Stimulated activated CD4-positive, alpha-beta T cell treated with anti-CD3 and anti-CD28 coated beads, TNF-alpha, amount 100 ng/mL, for 4 hours (primary cell): ENCODE data around the gene GDF11.

Source experiments
- DNase-seq, 3 experiments: peaks; one replicate each; pipeline ENCODE4 v3.0.0-alpha.2; 2020; ENCODE audit warnings: low read depth in 3 of 3

The GDF11 gene

DNA sequence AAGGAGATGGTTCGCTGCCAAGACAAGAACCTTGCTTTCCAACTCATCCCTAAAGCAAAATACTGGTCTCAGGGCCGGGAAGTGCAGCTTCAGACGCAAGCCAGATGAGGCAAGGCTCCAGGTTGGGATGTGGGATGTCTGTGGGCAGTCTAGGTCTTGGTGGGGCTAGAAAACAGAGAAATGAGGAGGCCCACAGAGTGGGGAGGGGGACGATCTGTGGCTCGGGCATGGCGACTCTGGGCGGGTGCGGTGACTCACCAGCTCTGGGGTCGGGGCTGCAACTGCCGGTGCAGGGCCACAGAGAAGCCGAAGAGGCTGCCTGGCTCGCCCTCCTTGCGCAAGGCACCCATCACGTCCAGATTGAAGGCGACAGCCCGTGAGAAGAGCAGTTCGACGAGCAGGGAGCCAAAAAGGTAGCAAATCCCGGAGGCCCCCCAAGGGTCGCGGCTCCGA is 35.7 kb upstream of the GDF11 start:
- no peak for DNase-seq

DNA sequence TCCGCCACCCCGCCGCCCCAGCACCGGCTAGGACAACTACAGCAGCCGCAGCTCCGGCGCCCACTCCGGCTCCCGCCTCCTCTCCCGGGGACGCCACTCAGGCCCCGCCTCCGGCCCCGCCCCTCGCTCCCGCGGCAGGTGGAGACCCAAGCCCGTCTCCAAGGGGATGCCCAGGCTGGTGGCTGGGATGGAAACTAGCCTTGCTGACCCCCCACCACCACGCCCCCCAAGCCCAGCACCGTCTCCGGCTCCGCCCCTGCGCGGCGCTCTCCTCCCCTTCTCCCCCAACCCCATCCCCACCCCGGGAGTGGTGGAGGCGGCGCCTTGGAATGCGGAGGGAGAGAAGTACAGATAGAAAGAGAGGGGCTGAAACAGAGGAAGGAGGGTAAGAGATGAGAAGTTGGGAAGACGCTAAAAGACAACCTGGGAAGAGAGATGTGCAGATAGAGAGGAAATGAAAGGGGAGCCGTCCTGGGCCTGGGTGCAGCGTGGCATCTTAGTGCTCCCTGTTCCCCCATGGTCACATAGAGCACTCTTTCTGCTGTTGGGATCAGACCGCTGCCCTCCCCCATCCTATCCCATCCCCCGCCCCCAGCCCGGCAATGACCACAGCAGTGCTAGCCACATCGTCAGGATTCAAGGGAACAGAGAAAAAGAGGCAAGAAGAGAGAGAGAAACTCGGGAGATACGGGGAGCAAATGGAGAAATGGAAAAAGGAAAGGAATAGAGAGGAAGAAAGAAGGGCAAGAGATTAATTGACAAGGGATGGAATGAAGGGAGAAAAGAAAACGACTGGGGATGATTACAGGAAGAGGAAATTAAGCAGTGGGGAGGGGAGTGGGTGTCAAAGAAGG is 34.9 kb upstream of the GDF11 start, which contains the start of gene ITGA7:
Gene ITGA7, minus strand, starts transcription at position 64 of the 854 bp plus-strand sequence. CDS start 222 bp downstream, outside the sequence.
- peak; percentile 43 to 56 (median 44) for DNase-seq

DNA sequence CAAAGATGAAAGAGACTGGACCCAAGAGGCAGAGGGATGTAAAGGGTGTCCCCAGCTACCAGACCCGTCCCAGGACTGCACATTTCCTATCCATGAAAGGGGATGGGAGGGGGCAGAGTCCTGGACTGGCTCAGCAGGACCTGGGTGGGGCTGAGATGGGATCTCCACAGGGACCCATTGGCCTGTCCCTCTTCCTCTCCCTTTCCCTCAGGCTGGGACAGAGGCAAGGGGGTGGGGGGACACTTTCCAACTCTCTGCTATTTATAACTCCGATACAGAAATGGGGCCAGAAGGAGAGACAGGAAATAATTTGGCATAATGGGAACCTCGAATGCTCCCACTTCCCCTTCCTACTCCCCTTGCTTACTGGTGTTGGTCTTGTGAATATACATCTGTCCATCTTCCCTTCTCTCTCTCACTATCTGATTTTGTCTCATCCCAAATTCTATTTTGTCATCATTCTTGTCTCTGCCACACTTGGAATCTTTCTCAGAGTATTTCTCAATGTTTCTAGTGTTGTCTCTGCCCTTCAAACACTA is 34.2 kb upstream of the GDF11 start:
- no peak for DNase-seq

DNA sequence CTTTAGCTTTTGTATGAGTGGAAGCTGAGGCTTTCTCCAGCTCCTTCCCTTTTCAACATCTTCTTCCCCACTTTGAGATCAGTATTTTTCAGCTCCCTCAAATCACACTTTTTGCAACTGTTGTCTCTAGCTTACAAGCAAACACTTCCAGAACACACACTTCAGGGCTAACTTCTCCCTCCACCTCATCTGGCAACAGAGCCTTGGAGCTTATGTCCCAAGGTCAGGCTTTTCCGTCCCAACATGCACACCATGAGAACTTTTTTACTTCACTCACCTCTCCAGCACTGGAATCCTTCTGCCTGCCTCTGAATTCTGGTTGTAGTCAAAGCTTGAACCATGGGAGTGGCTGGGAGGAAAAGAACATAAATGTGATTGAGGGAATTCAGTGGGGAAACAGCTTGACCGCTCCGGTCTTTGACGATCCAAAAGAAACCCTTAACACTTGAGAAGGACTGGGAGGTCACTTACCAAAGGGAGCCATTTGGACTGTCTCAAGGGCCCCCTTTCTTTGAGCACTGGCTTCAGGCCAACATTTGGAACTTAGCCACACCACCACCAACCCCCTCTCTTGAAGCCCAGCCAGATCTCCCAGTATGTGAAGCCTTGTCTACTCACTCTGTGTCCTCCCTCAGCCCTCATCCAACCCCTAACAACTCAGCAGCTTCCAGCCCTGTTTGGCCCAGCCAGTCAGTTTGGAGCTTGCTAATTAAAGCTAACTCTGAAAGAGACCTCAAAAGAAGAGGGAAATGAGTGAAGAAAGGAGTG is 31.0 kb upstream of the GDF11 start:
- DNase-seq: no peak

GRCh38 chr12:55712700-55713415 is 30.1 kb upstream of the GDF11 start:
- no peak for DNase-seq

DNA sequence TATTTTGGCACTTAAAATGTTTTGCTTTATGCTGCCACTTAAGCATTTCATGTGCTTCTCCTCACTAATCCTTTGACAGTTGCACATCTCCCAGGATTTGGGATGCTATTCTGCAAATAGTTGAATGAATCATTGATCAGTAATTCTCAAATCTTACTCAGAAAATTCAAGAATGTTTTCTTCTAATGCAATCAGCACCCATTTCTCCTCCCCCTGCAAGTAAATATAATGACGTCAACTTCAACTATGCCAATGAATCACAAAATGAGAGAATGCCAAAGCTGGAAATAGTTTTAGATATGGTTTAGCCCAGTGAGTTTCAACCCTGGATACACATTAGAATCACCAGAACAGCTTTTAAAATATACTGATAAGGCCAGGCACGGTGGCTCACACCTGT is 29.2 kb upstream of the GDF11 start:
- DNase-seq: no peak

- no peak for DNase-seq
Measured at GRCh38 chr12:55715169-55715764, 27.7 kb upstream of the GDF11 start.

DNA sequence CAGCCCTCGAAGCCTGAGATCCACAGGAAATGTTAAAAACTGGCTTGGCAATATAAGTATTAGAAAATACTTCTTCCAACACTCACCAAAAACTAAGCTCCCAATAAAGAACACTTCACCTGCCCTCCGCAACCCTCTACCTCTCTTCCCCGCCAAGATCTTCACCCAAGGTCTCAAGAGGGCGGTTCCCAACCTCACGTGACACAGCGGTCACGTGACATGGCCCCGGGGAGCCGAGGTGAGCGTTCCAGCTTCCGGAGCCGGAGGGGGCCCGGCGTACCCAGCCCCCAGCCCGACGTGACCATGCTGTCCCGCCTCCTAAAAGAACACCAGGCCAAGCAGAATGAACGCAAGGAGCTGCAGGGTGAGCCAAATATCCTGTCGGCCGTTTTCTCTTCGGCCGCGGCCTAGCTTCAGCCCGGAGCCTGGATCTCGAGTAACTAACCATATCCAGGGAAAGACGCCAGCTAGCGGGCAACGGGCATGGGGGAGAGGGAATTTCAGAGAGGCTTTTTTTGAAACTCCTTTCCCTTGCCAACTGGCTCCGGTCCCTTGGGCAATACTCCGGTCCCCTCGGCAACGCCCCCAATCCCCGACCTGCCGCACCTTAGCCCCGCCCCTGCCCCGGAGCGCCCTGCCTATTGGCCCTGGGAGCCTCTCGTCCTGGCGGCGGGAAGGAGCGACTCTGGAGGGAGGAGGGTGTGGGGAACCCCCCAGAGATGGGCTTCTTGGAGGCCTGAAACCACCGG is 26.9 kb upstream of the GDF11 start, which contains the start of gene BLOC1S1:
Gene BLOC1S1, plus strand, starts transcription at position 214 of the 749 bp plus-strand sequence. Its CDS starts 6 bp downstream, at position 220.
- peak; percentile 81 to 94 (median 84) for DNase-seq

- no peak for DNase-seq
Measured at GRCh38 chr12:55716582-55716957, 26.4 kb upstream of the GDF11 start.

GRCh38 chr12:55717011-55718007 is 25.6 kb upstream of the GDF11 start:
- DNase-seq: no peak

GRCh38 chr12:55718015-55718414 is 24.9 kb upstream of the GDF11 start:
- DNase-seq: no peak

- DNase-seq: no peak
Measured at GRCh38 chr12:55718624-55719275, 24.2 kb upstream of the GDF11 start.

- DNase-seq: no peak
Measured at GRCh38 chr12:55719371-55719770, 23.6 kb upstream of the GDF11 start.

DNA sequence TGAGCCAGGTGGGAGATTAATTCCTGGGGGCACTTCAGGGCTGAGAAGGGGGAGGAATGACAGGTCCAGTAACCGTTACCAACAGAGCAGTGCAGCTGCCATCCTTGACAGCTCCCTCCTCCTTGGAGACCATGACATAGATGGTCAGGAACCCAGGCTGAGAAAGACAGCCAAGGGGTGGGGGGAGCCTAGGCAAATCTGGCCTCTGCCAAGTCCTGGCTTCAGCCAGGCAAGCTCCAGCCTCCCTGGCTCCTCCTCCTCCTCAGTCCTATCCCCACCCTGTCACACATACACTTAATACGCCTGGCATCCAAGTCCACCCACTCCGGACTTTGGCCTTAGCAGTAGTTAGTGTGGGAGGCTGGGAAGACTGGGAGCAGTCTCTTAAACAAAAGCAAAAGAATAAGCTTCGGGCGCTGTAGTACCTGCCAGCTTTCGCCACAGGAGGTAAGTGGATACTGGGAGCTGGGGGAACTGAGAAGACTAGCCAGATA is 22.8 kb upstream of the GDF11 start, which contains the start of gene RDH5:
Gene RDH5, plus strand, starts transcription at position 323 of the 494 bp plus-strand sequence. CDS start 792 bp downstream, outside the sequence.
- no peak for DNase-seq

DNA sequence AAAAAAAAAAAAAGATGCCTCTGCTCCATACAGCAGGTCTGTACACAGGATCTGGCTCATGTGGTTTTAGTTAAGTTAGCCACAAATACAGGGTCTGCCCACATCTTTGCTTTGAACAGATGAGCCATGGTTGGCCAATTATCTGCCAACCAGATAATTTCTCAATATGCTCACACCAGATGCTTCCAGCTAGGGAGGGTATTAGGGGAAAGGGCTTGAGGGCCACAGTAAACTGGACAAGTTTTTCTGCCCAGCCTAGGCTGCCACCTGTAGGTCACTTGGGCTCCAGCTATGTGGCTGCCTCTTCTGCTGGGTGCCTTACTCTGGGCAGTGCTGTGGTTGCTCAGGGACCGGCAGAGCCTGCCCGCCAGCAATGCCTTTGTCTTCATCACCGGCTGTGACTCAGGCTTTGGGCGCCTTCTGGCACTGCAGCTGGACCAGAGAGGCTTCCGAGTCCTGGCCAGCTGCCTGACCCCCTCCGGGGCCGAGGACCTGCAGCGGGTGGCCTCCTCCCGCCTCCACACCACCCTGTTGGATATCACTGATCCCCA is 22.0 kb upstream of the GDF11 start:
- DNase-seq: no peak

DNA sequence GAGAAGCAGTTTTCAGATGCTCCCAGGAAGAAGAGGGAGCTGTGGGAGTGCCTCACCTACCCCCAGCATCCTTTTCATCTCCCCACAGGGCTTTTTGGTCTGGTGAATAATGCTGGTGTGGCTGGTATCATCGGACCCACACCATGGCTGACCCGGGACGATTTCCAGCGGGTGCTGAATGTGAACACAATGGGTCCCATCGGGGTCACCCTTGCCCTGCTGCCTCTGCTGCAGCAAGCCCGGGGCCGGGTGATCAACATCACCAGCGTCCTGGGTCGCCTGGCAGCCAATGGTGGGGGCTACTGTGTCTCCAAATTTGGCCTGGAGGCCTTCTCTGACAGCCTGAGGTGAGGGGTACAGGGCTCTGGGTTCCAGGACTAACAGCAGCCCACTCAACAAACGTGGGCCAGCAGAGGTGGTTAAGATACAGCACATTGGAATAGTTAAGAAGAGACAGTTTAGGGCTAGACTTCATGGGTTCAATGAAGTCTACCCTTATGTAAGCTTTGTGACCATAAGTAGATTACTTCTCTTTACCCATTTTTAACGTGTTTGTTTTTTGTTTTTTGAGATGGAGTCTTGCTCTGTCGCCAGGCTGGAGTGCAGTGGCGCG is 21.2 kb upstream of the GDF11 start:
- DNase-seq: no peak

DNA sequence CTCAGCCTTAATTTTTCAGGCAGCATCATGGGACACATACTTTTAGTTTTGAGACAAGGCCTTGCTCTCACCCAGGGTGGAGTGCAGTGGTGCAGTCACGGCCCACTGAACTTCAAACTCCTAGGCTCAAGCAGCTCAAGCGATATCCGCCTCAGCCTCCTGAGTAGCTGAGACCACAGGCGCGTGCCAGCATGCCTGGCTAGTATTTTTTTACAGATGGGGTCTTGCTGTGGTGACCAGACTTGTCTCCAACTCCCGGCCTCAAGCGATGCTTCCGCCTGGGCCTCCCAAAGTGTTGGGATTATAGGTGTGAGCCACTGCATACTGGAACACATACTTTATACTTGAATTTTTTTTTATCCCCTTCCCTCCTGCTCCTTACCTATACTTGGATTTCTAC is 20.0 kb upstream of the GDF11 start:
- no peak for DNase-seq
